ENCODE data around the gene CCDC40. TPM values are rescaled to one million over a fixed set of nuclear protein-coding genes. Genes with fewer than 3 reads are reported as not detected.

Gene CCDC40
- total and polyA plus RNA-seq, 2 of the 13 experiments (the other 11 are each of a cell fraction or from before 2014, with no cell fraction given) = 4.1 to 5.5 TPM

GRCh38 chr17:80111702-80112470 lies 75.4 kb downstream of the CCDC40 start:
- no peak overlapping the region for H2AFZ ChIP-seq (ENCODE audit: low read length)
- TF ChIP-seq EEA1 (CRISPR knock-in tag; IDR thresholded peaks at IDR 0.05; ENCODE audit: borderline replicate concordance) (no peak), ZNF121 (CRISPR knock-in tag; IDR thresholded peaks at IDR 0.05) (no peak), CREB3 (CRISPR knock-in tag; IDR thresholded peaks at IDR 0.05) (no peak), ZNF784 (CRISPR knock-in tag; IDR thresholded peaks at IDR 0.05; ENCODE audit: borderline replicate concordance) (no peak), AGO2 (optimal IDR thresholded peaks at IDR 0.05; ENCODE audit: low read depth, low read length) (peak; percentile 74), POLR2A (IDR thresholded peaks at IDR 0.05; ENCODE audit: insufficient read depth in 1 of 2, low read depth in 2 of 2, low read length in 2 of 2) (no peak)
- TF ChIP-seq, protein P1, sequence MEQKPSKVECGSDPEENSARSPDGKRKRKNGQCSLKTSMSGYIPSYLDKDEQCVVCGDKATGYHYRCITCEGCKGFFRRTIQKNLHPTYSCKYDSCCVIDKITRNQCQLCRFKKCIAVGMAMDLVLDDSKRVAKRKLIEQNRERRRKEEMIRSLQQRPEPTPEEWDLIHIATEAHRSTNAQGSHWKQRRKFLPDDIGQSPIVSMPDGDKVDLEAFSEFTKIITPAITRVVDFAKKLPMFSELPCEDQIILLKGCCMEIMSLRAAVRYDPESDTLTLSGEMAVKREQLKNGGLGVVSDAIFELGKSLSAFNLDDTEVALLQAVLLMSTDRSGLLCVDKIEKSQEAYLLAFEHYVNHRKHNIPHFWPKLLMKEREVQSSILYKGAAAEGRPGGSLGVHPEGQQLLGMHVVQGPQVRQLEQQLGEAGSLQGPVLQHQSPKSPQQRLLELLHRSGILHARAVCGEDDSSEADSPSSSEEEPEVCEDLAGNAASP (CRISPR knock-in tag; IDR thresholded peaks at IDR 0.05; ENCODE audit: borderline replicate concordance) = no peak
- TF ChIP-seq, protein P2, sequence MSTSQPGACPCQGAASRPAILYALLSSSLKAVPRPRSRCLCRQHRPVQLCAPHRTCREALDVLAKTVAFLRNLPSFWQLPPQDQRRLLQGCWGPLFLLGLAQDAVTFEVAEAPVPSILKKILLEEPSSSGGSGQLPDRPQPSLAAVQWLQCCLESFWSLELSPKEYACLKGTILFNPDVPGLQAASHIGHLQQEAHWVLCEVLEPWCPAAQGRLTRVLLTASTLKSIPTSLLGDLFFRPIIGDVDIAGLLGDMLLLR (CRISPR knock-in tag; IDR thresholded peaks at IDR 0.05) = no peak
- no peaks in the 10 kb centered on the region for H3K4me1 ChIP-seq (ENCODE audit: insufficient read depth, low read length)
- FAIRE-seq = no peak
- no peaks in the 10 kb centered on the region; a peak in 1 of 5 replicates for H3K36me3 ChIP-seq (replicated peaks in 1 of 2; ENCODE audit: control insufficient read depth in 1 of 2, insufficient read depth in 2 of 2, low read length in 2 of 2)
- no peak overlapping the region for H3K9ac ChIP-seq (ENCODE audit: insufficient read depth, low read depth, low read length)
- no peaks in the 10 kb centered on the region for H4K20me1 ChIP-seq (ENCODE audit: insufficient read depth, low read length)
- H3K9me3 ChIP-seq (ENCODE audit: low read length) = no peaks in the 10 kb centered on the region
- 92% methylated on average over 26 of the region's 26 CpGs for WGBS (ENCODE audit: low lambda C conversion rate)
- peak; percentile 52 for ATAC-seq
- no peak overlapping the region for H3K4me2 ChIP-seq (ENCODE audit: low read depth, low read length)
- no peaks in the 10 kb centered on the region for H3K27me3 ChIP-seq (ENCODE audit: control insufficient read depth in 1 of 2, insufficient read depth in 2 of 2, low read length in 2 of 2)
- H3K79me2 ChIP-seq (ENCODE audit: insufficient read depth, low read length) = no peaks in the 10 kb centered on the region
- POLR2A ChIA-PET = interaction anchor here (0.8 kb wide), 1 partner anchor 10 kb away, joined by 3 read pairs; no protein-coding TSS in a partner anchor
- H3K27ac ChIP-seq (ENCODE audit: extremely low read length, insufficient read depth, low read length) = no peak overlapping the region
- in situ Hi-C loops (cut with HindIII; ENCODE audit: extremely low pct_ligation_motif_present, low pct_unique_long_range_greater_than_20kb) = no loop called here
- intact Hi-C loops (cut with micrococcal nuclease; ENCODE audit: unreplicated experiment) = no loop called here
- CTCF ChIA-PET (ENCODE audit: low intra/inter-chr PET ratio, low total read pairs) = no interaction called here
- DNase-seq (ENCODE audit: low spot score) = no peak
- BruUV-seq (replicated peaks) = no TSS peak
- no peak overlapping the region for H3K4me3 ChIP-seq (replicated peaks in 1 of 3; ENCODE audit: insufficient read depth in 1 of 3, low read depth in 2 of 3, low read length in 3 of 3)
